D341Med (cell line): ENCODE data around the gene VSX1.
A peak's percentile ranks its signal among the peaks of the same experiment; 100 is the strongest.

Experiments
- DNase-seq: peaks from one replicate; pipeline ENCODE4 v3.0.0; 2012; ENCODE audit warnings: low spot score

Gene VSX1

DNA sequence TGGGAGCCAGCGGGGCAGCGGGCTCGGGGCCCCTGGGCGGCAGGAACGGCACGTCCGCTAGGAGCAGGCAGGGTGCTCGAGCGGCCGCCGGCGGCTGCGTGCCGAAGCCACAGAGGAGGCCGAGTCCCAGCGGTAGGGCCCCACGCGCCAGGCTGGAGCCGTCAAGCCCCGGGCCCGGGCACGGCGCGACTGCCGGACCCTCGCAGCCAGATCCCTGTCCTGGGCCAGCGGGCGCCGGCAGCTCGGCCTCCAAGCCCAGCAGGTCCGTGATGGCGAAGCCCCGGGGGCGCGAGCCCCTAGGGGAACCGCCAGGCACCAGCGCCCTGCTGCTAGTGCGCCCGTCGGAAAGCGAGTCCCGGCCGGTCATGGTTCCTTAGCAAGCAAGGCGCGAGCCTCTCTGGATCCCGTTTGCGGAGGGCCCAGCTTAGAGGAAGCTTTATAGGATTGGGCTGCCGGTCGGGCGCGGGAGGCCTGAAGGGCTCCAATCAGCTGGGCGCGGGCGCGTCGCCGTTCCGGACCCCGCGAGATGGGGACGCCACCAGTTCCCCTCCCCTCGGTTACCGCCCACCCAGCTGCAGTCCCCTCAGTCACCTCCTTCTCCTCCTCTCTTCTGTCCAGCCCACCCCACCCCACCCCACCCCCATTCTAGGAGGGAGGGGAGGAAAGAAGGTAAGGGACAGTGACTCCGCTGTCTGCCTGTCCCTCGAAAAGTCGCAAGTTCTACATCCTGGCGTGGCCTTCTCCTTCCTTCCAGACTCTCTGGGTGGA, at the start of gene VSX1:
Gene VSX1 (minus strand): TSS at position 412 of the 768 bp plus-strand sequence. CDS start 45 bp downstream, at position 367.
- peak; percentile 67 for DNase-seq

- DNase-seq: no peak
Observed at GRCh38 chr20:25129908-25130307, 48.0 kb upstream of the VSX1 start.

DNA sequence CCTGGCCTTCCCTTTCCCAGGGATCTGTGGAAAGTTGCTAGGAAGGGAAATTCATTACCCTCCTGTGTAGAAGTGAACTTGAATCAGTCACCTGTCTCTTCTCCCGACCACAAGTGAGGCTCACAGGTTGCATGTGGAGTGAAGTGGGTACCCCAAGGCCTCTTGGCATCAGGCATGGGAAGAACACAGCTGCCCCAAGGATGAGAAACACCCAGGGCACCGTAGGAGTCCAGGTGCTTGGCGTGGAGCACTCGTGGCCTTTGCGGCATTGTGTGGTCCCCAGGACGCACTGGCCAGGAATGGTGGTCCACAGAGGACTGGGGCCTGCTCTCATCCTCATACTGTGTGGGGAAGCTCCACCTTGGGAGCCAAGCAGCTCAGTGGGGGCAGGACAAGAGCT, 47.5 kb upstream of the VSX1 start:
- DNase-seq: no peak

DNA sequence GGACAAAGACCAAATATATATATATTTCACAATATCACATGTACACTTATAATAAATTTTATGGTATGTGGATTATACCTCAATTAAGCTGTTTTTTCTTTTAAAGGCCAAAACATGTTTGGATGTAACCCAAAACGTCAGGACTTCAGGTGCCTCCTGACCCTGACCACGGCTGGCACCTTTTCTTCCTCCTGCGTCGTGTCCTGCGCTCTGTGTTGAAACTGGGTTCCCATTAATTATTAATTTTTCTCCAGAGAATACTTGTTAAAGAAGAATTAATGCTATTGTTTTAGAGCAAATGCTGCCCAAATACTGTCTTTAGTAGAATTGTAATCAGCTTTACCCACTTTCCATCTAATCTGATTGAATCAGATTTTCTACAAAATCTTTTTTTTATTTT, 46.7 kb upstream of the VSX1 start:
- DNase-seq: no peak

- no peak for DNase-seq
Observed at GRCh38 chr20:25127761-25128537, 46.0 kb upstream of the VSX1 start.

DNA sequence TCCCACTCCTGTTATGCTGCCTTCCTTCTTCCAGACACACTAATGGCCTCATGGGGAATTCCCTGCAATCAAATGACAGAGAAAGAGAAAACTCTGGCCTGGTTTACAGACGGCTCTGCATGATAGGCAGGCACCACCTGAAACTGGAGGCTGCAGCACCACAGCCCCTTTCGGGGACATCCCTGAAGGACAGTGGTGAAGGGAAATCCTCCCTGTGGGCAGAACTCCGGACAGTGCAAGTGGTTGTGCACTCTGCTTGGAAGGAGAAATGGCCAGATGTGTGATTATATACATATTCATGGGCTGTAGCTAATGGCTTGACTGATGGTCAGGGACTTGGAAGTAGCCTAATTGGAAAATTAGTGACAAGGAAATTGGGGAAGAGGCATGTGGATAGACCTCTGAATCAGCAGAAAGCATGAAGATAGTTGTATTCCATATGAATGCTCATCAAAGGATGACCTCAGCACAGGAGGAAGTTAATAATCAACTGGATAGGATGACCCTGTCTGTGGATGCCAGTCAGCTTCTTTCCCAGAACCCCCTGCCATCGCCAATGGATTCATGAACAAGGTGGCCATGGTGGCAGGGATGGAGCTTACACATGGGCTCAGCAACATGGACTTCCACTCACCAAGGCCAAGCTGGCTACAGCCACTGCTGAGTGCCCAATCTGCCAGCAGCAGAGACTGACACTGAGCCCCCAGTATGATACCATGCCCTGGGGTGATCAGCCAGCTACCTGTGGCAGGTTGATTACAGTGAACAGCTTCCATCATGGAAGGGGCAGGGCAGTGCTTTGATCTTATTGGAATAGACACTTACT, 44.5 kb upstream of the VSX1 start:
- no peak for DNase-seq

GRCh38 chr20:25125636-25126035, 43.7 kb upstream of the VSX1 start:
- no peak for DNase-seq

- no peak for DNase-seq
Observed at GRCh38 chr20:25120920-25121319, 39.0 kb upstream of the VSX1 start.

DNA sequence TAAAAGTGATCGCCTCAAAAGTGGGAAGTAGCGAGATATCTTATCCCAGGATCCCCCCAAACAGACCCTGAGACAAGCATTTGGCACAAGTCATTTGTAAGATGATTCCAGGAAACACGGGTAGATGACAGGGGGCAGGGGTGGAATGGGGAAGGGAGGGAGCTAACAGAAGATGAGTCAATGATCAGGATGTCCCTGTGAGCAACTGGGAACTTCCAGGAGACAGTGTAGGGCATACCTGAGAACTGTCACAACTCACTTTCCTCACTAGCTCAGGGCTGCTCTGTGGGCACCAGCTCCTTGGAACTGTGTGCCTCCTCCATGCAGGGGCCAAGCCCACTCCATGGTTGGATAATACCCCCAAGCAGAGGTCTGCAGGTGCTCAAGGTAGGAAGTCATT, 38.5 kb upstream of the VSX1 start:
- no peak for DNase-seq

- no peak for DNase-seq
Observed at GRCh38 chr20:25118529-25118928, 36.6 kb upstream of the VSX1 start.

DNA sequence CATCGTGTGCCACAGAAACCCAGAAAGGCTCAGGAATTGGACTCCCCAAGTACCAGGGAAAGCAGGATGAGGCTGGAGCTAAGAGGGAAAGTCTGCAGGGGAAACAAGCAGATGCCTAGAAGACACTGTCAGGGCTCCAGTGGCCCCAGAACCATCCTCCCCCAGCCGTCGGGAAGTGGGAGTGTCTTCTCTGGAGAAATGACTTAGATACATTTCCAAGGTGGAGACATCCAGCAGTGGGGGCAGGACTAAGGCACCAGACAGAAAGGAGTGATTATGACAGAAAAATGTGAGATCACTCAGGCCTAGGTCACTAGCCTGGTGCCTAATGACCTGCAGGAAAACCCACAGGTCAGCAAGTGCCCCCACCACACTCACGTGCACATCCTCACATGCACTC, 36.0 kb upstream of the VSX1 start:
- no peak for DNase-seq

GRCh38 chr20:25116739-25117458, 35.0 kb upstream of the VSX1 start:
- no peak for DNase-seq

- DNase-seq: no peak
Observed at GRCh38 chr20:25103526-25103925, 21.6 kb upstream of the VSX1 start.

DNA sequence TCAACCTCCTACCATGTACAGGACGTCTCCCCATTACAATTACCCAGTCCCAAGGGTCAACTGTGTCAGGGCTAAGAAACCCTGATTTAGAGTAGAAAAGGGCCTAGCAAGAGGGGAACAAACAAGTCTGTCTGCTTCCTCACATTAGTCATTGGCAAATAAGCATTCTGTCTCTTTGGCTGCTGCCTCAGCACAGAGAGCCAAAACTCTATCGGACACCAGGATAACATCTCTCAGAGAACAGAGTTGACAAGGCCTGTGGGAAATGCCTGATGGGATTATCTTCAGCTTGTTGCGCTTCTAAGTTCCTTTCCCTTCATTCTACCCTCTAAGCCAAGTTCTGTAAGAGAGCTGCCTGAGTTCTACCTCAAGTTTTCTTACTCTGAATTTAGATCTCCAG, 19.0 kb upstream of the VSX1 start:
- no peak for DNase-seq

GRCh38 chr20:25099601-25100140, 17.7 kb upstream of the VSX1 start:
- no peak for DNase-seq

- DNase-seq: no peak
Observed at GRCh38 chr20:25097498-25097897, 15.6 kb upstream of the VSX1 start.

DNA sequence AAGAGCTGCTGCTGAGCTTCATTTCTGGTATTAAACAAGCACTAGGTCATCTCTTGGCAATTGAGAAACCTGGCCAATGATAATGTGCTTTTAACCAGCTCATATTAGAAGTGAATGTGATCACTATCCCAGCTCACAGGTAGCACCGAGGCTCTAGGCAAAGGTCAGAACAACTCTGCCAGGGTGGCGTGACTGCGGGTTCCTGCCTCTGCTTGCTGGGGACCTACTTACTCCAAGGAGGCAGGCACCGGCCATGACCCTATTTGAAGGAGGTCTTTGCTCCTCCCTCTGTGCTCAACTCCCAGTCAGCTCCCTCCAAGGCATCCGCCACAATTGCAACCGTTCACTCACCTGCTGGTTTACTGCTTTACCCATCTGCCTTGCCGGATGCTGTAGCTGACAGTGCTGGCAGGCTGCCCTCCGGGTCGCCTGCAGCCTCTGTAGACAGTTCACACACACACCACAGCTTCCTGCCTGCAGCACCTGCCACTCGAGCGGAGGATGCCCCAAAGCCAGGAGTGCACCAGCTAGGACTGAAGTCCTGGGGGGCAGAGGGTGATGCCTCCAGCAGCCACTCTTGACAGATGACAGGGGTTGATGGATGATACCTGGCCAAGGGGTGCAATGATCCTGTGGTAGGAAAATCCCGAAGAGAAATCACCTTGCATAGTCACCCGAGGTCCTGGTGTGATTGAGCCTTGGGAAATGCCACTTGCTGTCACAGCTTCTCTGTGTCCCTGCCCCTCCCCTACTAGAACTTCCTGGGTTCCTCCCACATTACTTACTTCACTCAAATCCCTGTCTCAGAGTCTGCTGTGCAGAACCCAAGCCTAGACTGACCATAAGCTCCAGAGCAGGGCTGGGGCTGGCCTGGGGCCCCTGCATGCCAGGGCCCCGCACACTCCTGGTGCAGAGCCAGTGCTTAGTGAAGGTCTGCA, 8.8 kb upstream of the VSX1 start:
- no peak for DNase-seq

DNA sequence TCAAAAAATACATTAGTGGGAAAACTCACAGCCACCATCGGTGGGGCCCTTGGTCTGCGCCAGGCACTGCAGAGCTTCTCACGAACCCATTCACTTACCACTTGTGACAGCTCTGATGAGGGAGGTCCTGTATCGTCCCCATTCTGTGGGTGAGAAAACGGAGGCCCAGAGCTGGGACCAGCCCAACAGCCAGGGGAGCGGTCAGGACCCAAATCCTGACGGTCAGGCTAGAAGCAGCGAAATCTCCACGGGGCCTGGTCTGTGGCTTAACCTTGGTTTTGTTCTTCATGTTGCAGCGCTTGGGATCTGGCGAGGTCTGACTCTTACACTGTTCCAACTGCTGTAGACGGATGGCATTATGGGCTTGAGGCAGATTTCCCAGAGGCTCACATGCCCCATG, 7.7 kb upstream of the VSX1 start:
- DNase-seq: no peak

- DNase-seq: no peak
Observed at GRCh38 chr20:25089096-25089495, 7.2 kb upstream of the VSX1 start.

DNA sequence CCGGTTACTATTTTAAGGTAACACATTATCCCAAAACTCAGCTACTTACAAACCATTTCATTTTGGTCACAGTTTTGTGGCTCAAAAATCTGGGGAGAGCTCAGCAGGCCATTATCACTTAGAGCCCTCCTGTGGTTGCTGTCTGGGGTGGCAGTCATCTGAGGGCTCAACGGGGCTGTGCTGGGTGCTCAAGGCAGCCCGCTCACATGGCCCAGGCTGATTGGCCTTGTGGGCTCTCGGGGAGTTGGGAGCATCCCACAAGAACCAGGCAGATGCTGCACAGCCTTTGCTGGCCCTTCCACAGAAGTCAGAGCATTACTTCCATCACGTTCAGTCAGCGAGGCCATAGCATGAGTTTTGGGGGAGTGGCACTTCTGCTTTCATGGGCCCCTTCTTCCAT, 6.3 kb upstream of the VSX1 start:
- DNase-seq: no peak
